CD14-positive monocyte (primary cell): ENCODE data around the gene PKP3. TPM values are rescaled to one million over a fixed set of nuclear protein-coding genes. Genes with fewer than 3 reads are reported as not detected.

Experiments
- DNase-seq, 3 donors: peaks; one replicate each; pipeline ENCODE4 v3.0.0-alpha.2; 2011 to 2022
- H2AFZ ChIP-seq: 2 replicates; pipeline ENCODE4 v1.6.0; 2012; ENCODE audit warnings: mild to moderate bottlenecking, low read depth, low read length, inconsistent platforms; ENCODE audit not compliant: insufficient read depth, poor library complexity, severe bottlenecking
- H3K27ac ChIP-seq, 2 donors: 1 replicate in 1 of 2; 2 replicates in 1 of 2; pipeline ENCODE4 v1.5.1; 2012 to 2013; ENCODE audit warnings: low read length in 2 of 2, control low read depth in 1 of 2, inconsistent platforms in 1 of 2, low read depth in 1 of 2, mild to moderate bottlenecking in 1 of 2
- H3K27me3 ChIP-seq, 2 donors: one replicate each; pipeline versions ENCODE4 v1.6.0 to v1.6.1; 2011 to 2013; ENCODE audit warnings: low read length in 2 of 2; ENCODE audit not compliant: control insufficient read depth in 2 of 2, insufficient read depth in 2 of 2
- H3K36me3 ChIP-seq, 2 donors: replicated peaks in 1 of 2; 1 replicate in 1 of 2; 2 replicates in 1 of 2; pipeline versions ENCODE4 v1.5.1 to v1.6.1; 2012 to 2013; ENCODE audit warnings: low read length in 2 of 2, control low read depth in 1 of 2, inconsistent platforms in 1 of 2, mild to moderate bottlenecking in 1 of 2; ENCODE audit not compliant: insufficient read depth in 2 of 2, control insufficient read depth in 1 of 2
- H3K4me1 ChIP-seq, 2 donors: 1 replicate in 1 of 2; 2 replicates in 1 of 2; pipeline versions ENCODE4 v1.5.1 to v1.6.1; 2012 to 2013; ENCODE audit warnings: low read length in 2 of 2, control low read depth in 1 of 2, inconsistent platforms in 1 of 2, mild to moderate bottlenecking in 1 of 2, moderate library complexity in 1 of 2; ENCODE audit not compliant: insufficient read depth in 2 of 2, control insufficient read depth in 1 of 2
- H3K4me2 ChIP-seq: replicated peaks from 2 replicates; pipeline ENCODE3; 2012; ENCODE audit warnings: low read length, moderate library complexity, mild to moderate bottlenecking; ENCODE audit not compliant: poor library complexity, severe bottlenecking; ENCODE audit errors: extremely low read depth
- H3K4me3 ChIP-seq, 3 experiments: fragments of 200-600 bp in 1 of 3; sonication (generic) in 1 of 3; replicated peaks in 1 of 3; 1 replicate in 2 of 3; 2 replicates in 1 of 3; pipeline ENCODE4 v1.5.1; 2011 to 2013; ENCODE audit warnings: low read length in 3 of 3, mild to moderate bottlenecking in 3 of 3, control low read depth in 2 of 3, low read depth in 2 of 3, inconsistent platforms in 1 of 3, moderate library complexity in 1 of 3
- H3K79me2 ChIP-seq: 2 replicates; pipeline ENCODE4 v1.6.0; 2012; ENCODE audit warnings: mild to moderate bottlenecking, control low read depth, inconsistent platforms, low read length, moderate library complexity; ENCODE audit not compliant: insufficient read depth
- H3K9ac ChIP-seq: 2 replicates; pipeline ENCODE4 v1.6.0; 2017; ENCODE audit warnings: low read length, mild to moderate bottlenecking; ENCODE audit not compliant: insufficient read depth, poor library complexity, severe bottlenecking
- H3K9me3 ChIP-seq, 2 donors: replicated peaks in 1 of 2; 1 replicate in 1 of 2; 2 replicates in 1 of 2; pipeline versions ENCODE4 v1.5.1 to v1.6.1; 2012 to 2013; ENCODE audit warnings: low read length in 2 of 2, control low read depth in 1 of 2; ENCODE audit not compliant: control insufficient read depth in 1 of 2, insufficient read depth in 1 of 2
- H4K20me1 ChIP-seq: 2 replicates; pipeline ENCODE4 v1.6.0; 2012; ENCODE audit warnings: mild to moderate bottlenecking, low read length, control low read depth, moderate library complexity; ENCODE audit not compliant: insufficient read depth
- H3K27ac Mint-ChIP-seq, 7 donors: one replicate each; pipeline ENCODE4 v1.8.0; 2020; ENCODE audit warnings: mild to moderate bottlenecking in 7 of 7, mixed read lengths in 7 of 7, moderate library complexity in 6 of 7, inconsistent platforms in 2 of 7
- H3K27me3 Mint-ChIP-seq, 3 donors: one replicate each; pipeline ENCODE4 v1.8.0; 2021 to 2022; ENCODE audit warnings: low read depth in 3 of 3, mild to moderate bottlenecking in 3 of 3, mixed read lengths in 3 of 3, moderate library complexity in 3 of 3, inconsistent platforms in 1 of 3
- H3K36me3 Mint-ChIP-seq, 2 donors: one replicate each; pipeline ENCODE4 v1.8.0; 2020; ENCODE audit warnings: mixed read lengths in 2 of 2, inconsistent platforms in 1 of 2, mild to moderate bottlenecking in 1 of 2
- H3K4me1 Mint-ChIP-seq: one replicate; pipeline ENCODE4 v1.8.0; 2020; ENCODE audit warnings: mild to moderate bottlenecking, mixed read lengths
- H3K4me3 Mint-ChIP-seq, 2 donors: one replicate each; pipeline ENCODE4 v1.8.0; 2020; ENCODE audit warnings: mild to moderate bottlenecking in 2 of 2, mixed read lengths in 2 of 2, moderate library complexity in 1 of 2
- H3K9me3 Mint-ChIP-seq, 7 donors: one replicate each; pipeline ENCODE4 v1.8.0; 2020 to 2022; ENCODE audit warnings: mixed read lengths in 7 of 7, mild to moderate bottlenecking in 6 of 7, moderate library complexity in 6 of 7, inconsistent platforms in 2 of 7
- CTCF ChIP-seq: fragments of 200-600 bp; IDR thresholded peaks from one replicate; pipeline ENCODE4 v1.8.0; 2022; ENCODE audit warnings: antibody characterized with exemption, mild to moderate bottlenecking
- WGBS: methylation state at CpG from one replicate; pipeline ENCODE4 v1.1.5; 2013; ENCODE audit warnings: missing lambda C conversion rate; ENCODE audit not compliant: insufficient coverage; 5-methylcytosine and 5-hydroxymethylcytosine counted together
- intact Hi-C, 2 donors: fragments of 100-400 bp; cut with micrococcal nuclease; formaldehyde crosslinking; loops; one replicate each; pipeline versions ENCODE4 v1.15.0 to v1.15.1; 2023
- polyA plus RNA-seq, 3 donors: library from polyadenylated mRNA; depleted of rRNA in 1 of 3; unstranded in 2 of 3; stranded (reverse) in 1 of 3; fragments of 300-500 nt in 2 of 3; fragments of >200 nt in 1 of 3; fragmentation: Illumina TruSeq in 2 of 3; gene quantifications; 1 replicate in 2 of 3; 2 replicates in 1 of 3; pipeline ENCODE4 v1.2.3, GENCODE V29; 2012 to 2021

Gene PKP3
- polyA plus RNA-seq, 3 donors, result not detected

GRCh38 chr11:428295-428694, 34.3 kb downstream of the PKP3 start:
- Mint-ChIP-seq H3K27me3 (peaks cover 10 to 30% (median 21%) of the 10 kb centered on the region in 3 donors), H3K4me3 (no peak overlapping the region), H3K27ac (no peak overlapping the region), H3K36me3 (no peaks in the 10 kb centered on the region), H3K9me3 (peaks cover 8 to 24% (median 13%) of the 10 kb centered on the region in 7 donors), H3K4me1 (no peaks in the 10 kb centered on the region)
- Histone ChIP-seq H3K36me3 (no peaks in the 10 kb centered on the region), H4K20me1 (no peaks in the 10 kb centered on the region), H3K27ac (no peak overlapping the region), H3K4me2 (no peak overlapping the region), H2AFZ (no peak overlapping the region), H3K79me2 (no peaks in the 10 kb centered on the region), H3K4me3 (no peak overlapping the region), H3K9me3 (no peaks in the 10 kb centered on the region), H3K27me3 (peaks cover 0 to 2% of the 10 kb centered on the region in 2 donors), H3K9ac (no peak overlapping the region), H3K4me1 (no peaks in the 10 kb centered on the region)
- intact Hi-C loops, result no loop called here
- WGBS, result 94% methylated on average over 24 of the region's 24 CpGs
- DNase-seq, result no peak
- no peak for TF ChIP-seq CTCF

GRCh38 chr11:429391-429790, 35.4 kb downstream of the PKP3 start:
- WGBS, result 92% methylated on average over 26 of the region's 27 CpGs
- peaks cover 10 to 22% (median 20%) of the 10 kb centered on the region in 3 donors for H3K27me3 Mint-ChIP-seq
- no peak overlapping the region for H3K9ac ChIP-seq
- no peak overlapping the region for H3K4me2 ChIP-seq
- no peaks in the 10 kb centered on the region for H3K36me3 ChIP-seq
- H3K4me1 Mint-ChIP-seq, result no peaks in the 10 kb centered on the region
- H3K4me1 ChIP-seq, result no peaks in the 10 kb centered on the region
- H3K36me3 Mint-ChIP-seq, result no peaks in the 10 kb centered on the region
- H3K4me3 ChIP-seq, result no peak overlapping the region
- no peaks in the 10 kb centered on the region for H3K9me3 ChIP-seq
- H3K79me2 ChIP-seq, result no peaks in the 10 kb centered on the region
- H4K20me1 ChIP-seq, result no peaks in the 10 kb centered on the region
- H3K4me3 Mint-ChIP-seq, result no peak overlapping the region
- H3K9me3 Mint-ChIP-seq, result peaks cover 8 to 21% (median 12%) of the 10 kb centered on the region in 7 donors
- no peaks in the 10 kb centered on the region for H3K27me3 ChIP-seq
- intact Hi-C loops, result no loop called here
- no peak for DNase-seq
- no peak overlapping the region for H2AFZ ChIP-seq
- TF ChIP-seq CTCF, result no peak
- H3K27ac Mint-ChIP-seq, result peak overlapping the region in 1 of 7 donors; percentile 10
- H3K27ac ChIP-seq, result no peak overlapping the region
